Measurements from ENCODE around the gene PLD4. TPM values are rescaled to one million over a fixed set of nuclear protein-coding genes. Genes with fewer than 3 reads are reported as not detected.
"Not testable (repeated sequence)": the region's sequence is repeated elsewhere in the genome, so short reads cannot be mapped to it uniquely, and the experiment has no call there.

PLD4 gene
- polyA plus RNA-seq, 10 donors, result 3.6 to 8.7 (median 4.8) TPM

- DNase-seq, result no peak
These were observed 27.1 kb upstream of the PLD4 start for GRCh38 chr14:104897330-104898194.

DNA sequence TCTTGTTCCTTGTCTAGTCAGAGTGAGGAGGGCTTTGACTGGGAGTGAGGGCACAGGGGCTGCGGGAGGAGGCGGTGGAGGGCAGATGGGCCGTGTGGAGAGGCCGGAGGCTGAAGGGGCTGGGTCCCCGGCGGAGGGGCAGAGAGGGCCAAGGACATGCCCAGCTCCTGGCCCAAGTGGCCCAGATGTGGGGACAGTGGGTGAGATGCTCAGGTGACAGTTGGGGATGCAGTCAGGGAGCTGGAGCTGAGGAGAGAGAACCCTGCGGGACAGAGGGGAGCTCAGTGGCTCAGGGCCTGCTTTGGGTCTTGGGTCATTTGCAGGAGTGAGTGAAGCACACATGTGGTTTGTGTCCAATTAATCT lies 26.5 kb upstream of the PLD4 start:
- no peak for DNase-seq

GRCh38 chr14:104898870-104899510 lies 25.7 kb upstream of the PLD4 start:
- DNase-seq, result peak; percentile 16 to 80 (median 52)

DNA sequence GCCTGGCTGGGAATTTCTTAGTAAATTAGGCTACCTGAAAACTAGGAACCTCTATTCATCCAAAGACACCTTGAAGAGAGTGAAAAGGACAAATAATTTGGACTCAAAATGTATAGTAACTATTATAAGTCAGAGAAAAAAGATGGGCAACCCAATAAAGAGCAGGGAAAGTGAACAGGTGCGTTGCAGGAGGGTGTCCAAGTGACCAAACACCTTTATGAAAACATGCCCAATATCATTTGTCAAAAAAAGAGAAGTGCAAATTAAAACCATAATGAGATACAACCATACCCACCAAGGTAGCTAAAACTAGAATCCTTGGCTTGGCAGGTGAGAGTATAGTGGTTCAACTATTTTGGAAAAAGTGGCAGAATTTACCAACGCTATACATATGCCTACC lies 24.9 kb upstream of the PLD4 start:
- DNase-seq, result no peak

- DNase-seq, result no peak
These were observed 23.8 kb upstream of the PLD4 start for GRCh38 chr14:104900639-104901512.

GRCh38 chr14:104903990-104904389 lies 20.7 kb upstream of the PLD4 start:
- DNase-seq, result no peak

GRCh38 chr14:104904650-104905578 lies 19.8 kb upstream of the PLD4 start:
- DNase-seq, result peak in 1 of 3 donors; percentile 8

DNA sequence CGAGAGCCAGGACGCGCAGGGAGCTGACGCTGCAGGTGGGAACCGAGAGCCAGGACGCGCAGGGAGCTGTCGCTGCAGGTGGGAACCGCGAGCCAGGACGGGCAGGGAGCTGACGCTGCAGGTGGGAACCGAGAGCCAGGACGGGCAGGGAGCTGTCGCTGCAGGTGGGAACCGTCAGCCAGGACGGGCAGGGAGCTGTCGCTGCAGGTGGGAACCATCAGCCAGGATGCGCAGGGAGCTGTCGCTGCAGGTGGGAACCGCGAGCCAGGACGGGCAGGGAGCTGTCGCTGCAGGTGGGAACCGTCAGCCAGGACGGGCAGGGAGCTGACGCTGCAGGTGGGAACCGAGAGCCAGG lies 19.1 kb upstream of the PLD4 start:
- DNase-seq, result not testable (repeated sequence)

GRCh38 chr14:104908303-104908702 lies 16.4 kb upstream of the PLD4 start:
- DNase-seq, result no peak

DNA sequence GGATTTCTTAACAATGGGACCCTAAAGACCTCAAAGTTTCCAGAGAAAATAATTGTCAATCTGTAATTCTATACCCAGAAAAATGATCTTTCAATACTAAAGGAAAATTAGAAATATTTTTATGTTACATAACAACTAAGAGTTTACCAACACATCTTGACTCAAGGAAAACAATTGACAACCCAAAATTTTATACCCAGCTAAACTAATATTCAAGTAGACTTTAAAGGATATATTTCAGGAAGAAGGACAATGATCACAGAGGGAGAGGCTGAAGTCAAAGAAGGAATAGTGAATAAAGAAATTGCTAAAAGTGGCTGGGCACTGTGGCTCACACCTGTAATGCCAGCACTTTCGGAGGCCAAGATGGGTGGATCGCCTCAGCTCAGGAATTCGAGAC lies 12.6 kb upstream of the PLD4 start:
- DNase-seq, result no peak

DNA sequence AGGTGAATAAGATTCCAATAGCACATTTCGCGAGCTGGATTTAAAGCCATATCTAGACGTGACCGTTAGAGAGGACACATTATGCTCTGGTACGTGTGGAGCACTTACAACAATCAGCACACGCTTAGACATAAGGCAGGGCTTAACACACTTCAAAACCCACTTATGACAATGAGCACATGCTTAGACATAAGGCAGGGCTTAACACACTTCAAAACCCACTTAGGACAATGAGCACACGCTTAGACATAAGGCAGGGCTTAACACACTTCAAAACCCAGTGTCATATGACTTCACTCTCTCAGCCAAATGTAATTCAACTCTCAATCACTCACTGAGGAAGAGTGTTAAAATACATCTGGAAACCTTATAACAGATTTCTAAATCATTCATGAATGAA lies 11.2 kb upstream of the PLD4 start:
- DNase-seq, result no peak

GRCh38 chr14:104917116-104917515 lies 7.6 kb upstream of the PLD4 start:
- no peak for DNase-seq

GRCh38 chr14:104917993-104918392 lies 6.7 kb upstream of the PLD4 start:
- DNase-seq, result no peak

- not testable (repeated sequence) for DNase-seq
These were observed 5.3 kb upstream of the PLD4 start for GRCh38 chr14:104919152-104919992.

DNA sequence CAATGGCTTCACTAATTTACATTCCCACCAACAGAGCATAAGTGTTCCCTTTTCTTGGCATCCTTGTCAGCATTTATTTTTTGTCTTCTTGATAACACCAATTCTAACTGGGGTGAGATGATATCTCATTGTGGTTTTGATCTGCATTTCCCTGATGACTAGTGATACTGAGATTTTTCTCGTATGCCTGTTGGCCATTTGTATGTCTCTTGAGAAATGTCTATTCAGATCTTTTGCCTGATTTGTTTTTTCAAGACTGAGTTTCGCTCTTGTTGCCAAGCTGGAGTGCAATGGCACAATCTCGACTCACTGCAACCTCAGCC lies 4.7 kb upstream of the PLD4 start:
- no peak for DNase-seq

- DNase-seq, result no peak
These were observed 849 bp upstream of the PLD4 start for GRCh38 chr14:104923640-104924420.

- no peak for DNase-seq
These were observed 655 bp downstream of the PLD4 start for GRCh38 chr14:104925214-104925854.

DNA sequence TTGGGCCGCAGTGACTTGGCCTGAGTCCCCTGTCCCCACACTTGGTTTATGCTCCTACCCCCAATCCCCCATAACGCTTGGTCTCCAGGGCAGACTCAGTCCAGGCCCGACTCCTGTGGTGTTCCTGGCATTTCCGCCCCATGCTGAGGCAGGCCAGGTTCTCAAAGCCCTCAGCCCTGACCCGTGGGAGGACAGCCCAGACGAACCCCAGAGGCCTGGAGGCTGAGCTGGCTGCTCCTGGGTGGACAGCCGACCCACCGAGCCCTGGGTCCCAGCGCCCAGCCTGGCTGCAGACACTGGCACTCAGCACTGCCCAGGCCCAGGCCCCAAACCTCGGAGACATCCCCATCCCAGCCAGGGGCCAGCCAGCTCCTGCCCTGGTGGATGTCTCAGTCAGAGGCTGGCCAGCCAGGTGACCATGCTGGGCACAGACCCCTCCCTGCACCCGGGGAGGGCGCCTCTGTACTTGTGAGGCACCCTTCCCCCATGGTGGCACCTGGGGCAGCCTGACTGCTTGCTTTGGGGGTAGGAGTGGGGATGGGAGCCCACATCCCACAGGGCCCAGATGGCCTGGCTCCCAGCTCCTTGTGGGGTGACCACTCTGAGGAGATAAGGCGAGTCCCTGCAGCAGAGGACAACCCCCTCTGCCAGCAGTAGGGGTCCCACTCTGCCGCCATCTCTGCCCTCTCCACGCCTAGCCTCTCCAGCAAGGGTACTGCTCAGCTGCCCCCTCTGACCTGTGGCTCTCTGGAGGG lies 1.4 kb downstream of the PLD4 start:
- DNase-seq, result no peak
